Measurements from ENCODE around the gene ZNF580.

DNA sequence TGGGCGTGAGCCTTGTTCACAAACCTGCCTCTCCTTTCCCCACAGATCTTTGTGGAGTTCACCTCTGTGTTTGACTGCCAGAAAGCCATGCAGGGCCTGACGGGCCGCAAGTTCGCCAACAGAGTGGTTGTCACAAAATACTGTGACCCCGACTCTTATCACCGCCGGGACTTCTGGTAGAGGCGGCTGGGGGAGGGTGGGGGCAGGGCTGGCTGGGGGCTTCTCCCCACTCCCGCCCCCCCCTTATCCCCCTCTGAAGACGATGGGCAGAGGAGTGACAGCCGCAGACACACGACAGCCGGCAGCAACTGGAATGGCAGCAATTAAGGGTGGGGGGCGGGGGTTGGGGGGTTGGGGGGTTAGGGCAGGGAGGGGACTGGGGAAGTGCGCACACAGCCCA, 33.1 kb downstream of the ZNF580 start:
- TF ChIP-seq, protein P1, sequence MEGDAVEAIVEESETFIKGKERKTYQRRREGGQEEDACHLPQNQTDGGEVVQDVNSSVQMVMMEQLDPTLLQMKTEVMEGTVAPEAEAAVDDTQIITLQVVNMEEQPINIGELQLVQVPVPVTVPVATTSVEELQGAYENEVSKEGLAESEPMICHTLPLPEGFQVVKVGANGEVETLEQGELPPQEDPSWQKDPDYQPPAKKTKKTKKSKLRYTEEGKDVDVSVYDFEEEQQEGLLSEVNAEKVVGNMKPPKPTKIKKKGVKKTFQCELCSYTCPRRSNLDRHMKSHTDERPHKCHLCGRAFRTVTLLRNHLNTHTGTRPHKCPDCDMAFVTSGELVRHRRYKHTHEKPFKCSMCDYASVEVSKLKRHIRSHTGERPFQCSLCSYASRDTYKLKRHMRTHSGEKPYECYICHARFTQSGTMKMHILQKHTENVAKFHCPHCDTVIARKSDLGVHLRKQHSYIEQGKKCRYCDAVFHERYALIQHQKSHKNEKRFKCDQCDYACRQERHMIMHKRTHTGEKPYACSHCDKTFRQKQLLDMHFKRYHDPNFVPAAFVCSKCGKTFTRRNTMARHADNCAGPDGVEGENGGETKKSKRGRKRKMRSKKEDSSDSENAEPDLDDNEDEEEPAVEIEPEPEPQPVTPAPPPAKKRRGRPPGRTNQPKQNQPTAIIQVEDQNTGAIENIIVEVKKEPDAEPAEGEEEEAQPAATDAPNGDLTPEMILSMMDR (IDR thresholded peaks at IDR 0.05; ENCODE audit: insufficient read depth, low read depth, low read length): no peak
- TF ChIP-seq EZH2 (IDR thresholded peaks at IDR 0.05; ENCODE audit: insufficient read depth, low read length): no peak
